NCI-H1417 (cell line): ENCODE measurements around the gene HSFY2.
"Not testable (repeated sequence)": the region's sequence is repeated elsewhere in the genome, so short reads cannot be mapped to it uniquely, and the experiment has no call there.

Experiments
- DNase-seq, 3 experiments: peaks; one replicate each; lab custom pipeline; 2025; lab: John Stamatoyannopoulos, UW

Gene HSFY2, protein sequence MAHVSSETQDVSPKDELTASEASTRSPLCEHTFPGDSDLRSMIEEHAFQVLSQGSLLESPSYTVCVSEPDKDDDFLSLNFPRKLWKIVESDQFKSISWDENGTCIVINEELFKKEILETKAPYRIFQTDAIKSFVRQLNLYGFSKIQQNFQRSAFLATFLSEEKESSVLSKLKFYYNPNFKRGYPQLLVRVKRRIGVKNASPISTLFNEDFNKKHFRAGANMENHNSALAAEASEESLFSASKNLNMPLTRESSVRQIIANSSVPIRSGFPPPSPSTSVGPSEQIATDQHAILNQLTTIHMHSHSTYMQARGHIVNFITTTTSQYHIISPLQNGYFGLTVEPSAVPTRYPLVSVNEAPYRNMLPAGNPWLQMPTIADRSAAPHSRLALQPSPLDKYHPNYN

DNA sequence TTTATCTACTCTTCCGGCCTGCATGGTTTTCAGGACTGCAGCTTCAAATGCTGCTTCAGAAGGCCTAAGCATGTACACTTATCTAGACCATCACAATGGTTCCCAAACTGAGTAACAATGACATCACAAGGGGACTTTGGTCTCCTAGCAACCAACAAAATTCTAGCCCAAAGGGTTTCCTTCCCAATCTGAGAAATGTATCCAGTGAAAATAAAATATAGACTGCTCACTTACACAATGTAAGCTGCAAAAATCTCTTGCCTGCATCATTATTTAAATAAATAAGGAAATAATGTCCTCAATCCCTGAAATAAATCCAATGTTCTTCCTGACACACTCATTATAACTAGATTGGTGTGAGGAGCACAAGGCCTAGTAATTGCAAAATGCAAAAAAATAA lies at the start of gene HSFY2:
Gene HSFY2, minus strand, starts transcription at position 101 of the 400 bp plus-strand sequence. CDS start 117 bp downstream, outside the sequence.
- not testable (repeated sequence) for DNase-seq

DNA sequence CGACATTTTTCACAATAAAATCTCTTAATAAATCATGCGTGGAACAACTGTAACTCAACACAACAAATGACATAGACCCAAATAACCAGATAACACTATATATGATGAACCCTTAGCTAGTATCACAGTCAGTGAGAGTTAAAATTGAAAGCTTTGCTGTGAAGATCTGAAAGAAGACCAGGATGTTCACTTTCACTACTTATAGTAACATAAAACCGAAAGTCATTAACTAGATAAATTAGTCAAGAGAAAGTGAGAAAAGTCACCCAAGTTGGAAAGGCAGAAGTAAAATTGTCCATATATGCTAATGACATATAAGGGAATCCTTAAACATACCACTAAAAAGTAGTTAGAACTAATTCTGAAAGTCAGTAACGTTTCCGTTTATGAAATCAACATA lies 42.2 kb upstream of the HSFY2 start:
- not testable (repeated sequence) for DNase-seq

DNA sequence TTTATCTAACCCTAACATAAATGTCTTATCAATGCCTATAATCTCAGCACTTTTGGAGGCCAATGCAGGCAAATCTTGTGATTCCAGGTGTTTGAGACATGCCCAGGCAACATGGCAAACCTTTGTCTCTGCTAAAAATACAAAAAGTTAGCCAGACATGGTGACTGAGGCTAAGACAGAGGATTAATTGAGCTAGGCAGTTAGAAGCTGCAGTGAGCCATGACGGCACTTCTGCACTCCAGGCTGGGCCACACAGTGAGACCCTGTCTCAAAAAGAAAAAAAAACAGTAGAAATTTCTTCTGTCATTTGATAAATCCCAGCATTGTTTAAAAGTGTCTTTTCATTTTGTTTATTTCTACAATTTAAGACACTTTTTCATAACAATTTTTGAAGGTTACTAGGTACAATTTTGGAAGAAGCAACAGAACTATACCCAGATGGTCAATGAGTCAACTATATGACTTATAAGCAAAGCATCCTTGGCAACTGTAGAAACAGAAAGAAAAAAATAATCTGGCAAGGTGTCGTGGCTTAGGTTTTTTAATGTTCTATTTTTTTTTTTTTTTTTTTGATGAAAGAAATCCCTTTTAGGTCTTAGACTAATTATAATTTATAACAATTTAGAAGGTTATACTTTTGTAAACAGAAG lies 15.3 kb upstream of the HSFY2 start:
- not testable (repeated sequence) for DNase-seq

DNA sequence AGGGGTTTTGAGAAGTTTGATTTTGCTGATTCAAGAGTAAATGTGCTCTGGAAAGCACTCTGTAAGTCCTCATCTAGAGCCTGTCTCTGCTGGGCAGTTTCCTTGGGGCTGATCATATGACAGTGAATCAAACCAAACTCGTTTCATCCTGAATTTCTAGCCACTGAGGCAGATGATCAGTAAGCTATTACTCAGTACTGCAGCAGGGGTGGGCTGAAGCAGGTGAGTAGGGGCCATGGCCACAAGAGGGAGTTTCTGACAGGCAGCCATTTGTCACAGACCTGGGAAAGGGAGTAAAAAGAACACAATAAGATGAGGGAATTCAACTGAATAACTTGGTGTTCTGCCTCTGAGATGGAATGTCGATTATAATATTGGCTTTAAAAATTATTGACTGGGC lies 19.5 kb downstream of the HSFY2 start:
- not testable (repeated sequence) for DNase-seq

DNA sequence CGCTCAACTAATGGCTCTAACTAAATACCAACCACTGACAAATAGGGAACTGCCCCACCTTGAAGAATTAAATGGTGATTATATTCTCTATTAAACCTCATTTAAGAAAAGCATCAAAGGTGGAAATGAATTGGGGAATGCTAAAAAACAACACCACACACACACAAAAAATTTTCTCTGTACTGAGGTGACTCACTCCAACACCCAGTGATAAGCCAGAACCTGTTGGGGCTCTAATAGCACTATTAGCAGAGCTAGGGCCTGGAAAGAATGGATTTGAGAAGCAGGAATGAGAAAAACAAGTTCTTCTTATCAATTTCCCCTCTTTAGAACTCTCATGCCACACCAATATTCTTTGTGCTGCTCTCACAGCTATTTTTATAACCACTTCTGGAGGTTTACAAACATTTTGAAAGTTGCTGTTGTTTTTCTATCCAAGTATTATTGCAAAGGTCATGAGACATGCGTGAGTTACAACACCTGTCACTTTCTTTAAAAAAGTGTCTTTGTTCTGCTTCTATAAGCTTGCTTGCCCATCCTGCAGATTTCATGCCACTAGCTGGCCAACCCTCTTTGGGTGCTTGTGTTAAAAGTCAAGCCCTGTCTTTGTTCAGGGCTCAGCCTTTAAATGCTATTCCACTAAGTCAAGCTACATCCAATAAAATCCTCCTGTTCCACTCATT lies 20.3 kb downstream of the HSFY2 start:
- not testable (repeated sequence) for DNase-seq

DNA sequence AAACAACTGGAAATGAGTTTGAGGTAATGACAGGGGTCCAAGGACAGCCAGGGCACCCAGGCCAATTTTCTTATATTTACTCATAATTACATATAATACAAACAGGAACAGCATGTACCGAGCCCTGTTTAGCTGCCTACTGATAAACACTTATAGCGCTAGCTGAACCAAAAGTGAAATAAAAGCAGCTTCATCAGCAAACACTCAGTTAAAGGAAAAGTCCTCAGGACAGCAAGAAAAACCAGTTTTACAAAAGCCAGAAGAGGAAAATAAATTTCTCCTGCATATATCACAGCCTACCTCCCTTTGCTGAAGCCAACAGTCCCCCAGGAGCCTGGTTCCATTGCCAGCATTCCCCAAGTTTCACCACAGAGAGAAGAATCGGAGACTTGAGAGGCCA lies 49.8 kb downstream of the HSFY2 start:
- not testable (repeated sequence) for DNase-seq
